Retinal pigment epithelial cell (primary cell): ENCODE results near the gene HAGHL.

ENCODE experiments used
- DNase-seq: peaks from one replicate; pipeline ENCODE4 v3.0.0-alpha.2; 2010; ENCODE audit warnings: low read depth
- H3K4me3 ChIP-seq: 2 replicates; pipeline ENCODE4 v1.5.1; 2011; ENCODE audit warnings: mild to moderate bottlenecking, low read length, control low read depth, moderate library complexity
- TF ChIP-seq, protein P1 (sequence below): conservative IDR thresholded peaks from 2 replicates; pipeline ENCODE4 v1.5.1; 2011; ENCODE audit warnings: low read depth, low read length, control low read depth, inconsistent platforms

The HAGHL gene

DNA sequence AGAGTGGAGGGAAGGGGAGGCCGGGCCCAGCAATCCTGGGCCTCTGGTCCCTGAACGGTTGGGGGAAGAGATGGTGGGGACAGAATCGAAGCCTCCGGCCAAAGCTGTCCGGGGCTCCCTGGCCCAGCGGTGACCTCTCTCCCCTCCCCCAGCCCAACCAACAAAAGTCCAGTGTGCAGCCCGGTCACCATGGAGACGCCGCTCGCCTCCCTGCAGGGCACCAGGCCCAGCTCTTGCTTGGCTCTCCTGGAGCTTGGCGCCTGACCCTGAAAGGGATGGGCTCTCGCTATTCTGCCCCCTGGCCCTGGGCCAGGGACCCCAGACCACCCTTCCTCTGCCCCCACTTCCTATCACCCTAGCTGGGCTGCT is 10.7 kb upstream of the HAGHL start:
- no peak for DNase-seq
- TF ChIP-seq, protein P1, sequence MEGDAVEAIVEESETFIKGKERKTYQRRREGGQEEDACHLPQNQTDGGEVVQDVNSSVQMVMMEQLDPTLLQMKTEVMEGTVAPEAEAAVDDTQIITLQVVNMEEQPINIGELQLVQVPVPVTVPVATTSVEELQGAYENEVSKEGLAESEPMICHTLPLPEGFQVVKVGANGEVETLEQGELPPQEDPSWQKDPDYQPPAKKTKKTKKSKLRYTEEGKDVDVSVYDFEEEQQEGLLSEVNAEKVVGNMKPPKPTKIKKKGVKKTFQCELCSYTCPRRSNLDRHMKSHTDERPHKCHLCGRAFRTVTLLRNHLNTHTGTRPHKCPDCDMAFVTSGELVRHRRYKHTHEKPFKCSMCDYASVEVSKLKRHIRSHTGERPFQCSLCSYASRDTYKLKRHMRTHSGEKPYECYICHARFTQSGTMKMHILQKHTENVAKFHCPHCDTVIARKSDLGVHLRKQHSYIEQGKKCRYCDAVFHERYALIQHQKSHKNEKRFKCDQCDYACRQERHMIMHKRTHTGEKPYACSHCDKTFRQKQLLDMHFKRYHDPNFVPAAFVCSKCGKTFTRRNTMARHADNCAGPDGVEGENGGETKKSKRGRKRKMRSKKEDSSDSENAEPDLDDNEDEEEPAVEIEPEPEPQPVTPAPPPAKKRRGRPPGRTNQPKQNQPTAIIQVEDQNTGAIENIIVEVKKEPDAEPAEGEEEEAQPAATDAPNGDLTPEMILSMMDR, result peak; percentile 1
- peak overlapping the region; percentile 57 for H3K4me3 ChIP-seq

DNA sequence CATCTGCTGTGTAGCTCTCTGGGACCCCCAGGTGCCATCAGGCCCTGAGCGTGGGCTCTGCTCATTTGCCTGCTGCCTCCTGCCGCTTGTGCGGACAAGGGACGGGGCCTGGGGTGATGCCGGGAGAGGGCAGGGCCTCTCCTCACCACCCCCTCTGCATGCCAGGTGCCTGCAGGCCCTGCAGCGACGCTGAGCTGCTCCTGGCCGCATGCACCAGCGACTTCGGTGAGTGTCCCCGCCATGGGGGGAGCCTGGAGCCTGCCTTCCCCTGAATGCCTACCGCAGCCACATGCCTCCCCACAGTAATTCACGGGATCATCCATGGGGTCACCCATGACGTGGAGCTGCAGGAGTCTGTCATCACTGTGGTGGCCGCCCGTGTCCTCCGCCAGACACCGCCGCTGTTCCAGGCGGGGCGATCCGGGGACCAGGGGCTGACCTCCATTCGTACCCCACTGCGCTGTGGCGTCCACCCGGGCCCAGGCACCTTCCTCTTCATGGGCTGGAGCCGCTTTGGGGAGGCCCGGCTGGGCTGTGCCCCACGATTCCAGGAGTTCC is 10.1 kb upstream of the HAGHL start:
- TF ChIP-seq, protein P1, result no peak
- DNase-seq, result no peak
- H3K4me3 ChIP-seq, result peak overlapping the region; percentile 57

DNA sequence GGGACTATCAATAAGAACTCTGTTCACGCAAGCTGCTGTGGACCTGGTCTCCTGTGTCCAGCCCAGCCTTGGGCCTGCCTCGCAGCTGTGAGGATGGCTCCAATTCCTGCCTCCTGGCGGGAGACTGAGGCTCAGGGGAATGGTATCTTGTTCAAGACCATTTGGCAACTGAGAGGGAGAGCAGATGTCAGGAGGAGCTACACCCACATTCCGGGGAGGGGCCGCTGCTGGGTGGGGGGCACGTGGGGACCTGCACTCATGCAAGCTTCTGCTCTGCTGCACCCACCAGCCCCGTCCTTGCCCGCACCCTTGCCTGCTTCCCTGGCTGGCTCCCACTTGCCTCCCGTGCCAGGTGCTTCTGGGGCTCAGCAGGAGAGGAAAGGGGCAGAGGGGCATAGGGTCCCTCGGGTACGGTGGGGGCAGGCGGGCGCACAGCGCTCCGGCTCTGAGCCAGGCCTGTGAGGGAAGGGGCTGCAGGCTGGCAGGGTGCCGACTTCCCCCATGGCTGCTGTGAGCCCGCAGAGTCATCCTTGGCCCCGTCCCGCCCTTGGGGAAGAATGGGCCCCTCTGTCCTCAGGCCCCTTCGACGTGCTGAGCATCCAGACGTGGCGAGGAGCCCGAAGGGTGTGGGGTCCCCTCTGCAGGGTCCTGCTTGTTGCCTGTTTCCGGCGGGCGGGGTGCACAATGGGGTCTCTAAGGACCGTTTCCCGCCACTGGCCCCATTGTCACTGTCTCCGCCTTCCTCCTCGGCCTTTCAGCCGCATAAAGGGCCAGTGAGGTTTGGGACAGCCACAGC is 9.3 kb upstream of the HAGHL start:
- H3K4me3 ChIP-seq, result no peak overlapping the region
- TF ChIP-seq, protein P1, result no peak
- no peak for DNase-seq

DNA sequence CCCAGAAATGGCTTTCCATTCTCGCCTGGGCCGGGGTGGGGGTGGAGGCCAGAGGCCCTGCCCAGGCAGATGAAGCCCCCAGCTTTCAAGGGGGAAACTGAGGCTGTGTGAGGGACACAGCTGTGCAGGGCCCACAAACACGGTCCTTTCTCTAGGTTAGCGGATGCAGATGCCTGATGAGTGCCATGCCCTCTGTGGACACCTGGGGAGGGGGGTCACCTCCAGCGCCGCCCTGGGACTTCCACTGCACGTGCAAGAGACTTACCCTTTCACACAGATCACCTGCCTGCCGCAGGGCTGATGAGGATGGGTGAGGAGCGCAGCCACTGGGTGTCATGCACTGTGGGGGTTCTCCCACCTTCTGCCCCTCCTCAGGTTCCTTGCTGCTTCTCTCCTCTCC is 8.5 kb upstream of the HAGHL start:
- no peak for DNase-seq
- TF ChIP-seq, protein P1, result no peak
- H3K4me3 ChIP-seq, result no peak overlapping the region

DNA sequence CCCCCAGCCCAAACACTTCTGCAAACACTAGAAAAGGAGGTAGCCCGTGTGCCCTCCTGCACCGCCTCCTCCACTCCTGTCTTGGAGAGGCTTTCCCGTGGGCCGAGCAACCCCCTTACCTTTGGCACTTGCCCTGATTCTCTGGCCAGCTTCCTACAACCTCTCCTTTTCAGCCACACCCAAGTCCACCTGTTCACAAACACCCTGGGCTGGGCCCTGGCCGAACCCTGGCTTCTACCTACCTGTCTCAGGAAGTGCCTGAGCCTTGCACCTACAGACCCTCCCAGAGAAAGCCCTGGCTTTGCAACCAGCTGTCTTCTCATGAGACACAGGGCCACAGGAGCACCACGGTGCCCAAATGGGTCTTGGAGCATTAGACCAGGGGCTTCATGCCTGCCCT is 8.0 kb upstream of the HAGHL start:
- TF ChIP-seq, protein P1, result no peak
- H3K4me3 ChIP-seq, result no peak overlapping the region
- DNase-seq, result no peak

DNA sequence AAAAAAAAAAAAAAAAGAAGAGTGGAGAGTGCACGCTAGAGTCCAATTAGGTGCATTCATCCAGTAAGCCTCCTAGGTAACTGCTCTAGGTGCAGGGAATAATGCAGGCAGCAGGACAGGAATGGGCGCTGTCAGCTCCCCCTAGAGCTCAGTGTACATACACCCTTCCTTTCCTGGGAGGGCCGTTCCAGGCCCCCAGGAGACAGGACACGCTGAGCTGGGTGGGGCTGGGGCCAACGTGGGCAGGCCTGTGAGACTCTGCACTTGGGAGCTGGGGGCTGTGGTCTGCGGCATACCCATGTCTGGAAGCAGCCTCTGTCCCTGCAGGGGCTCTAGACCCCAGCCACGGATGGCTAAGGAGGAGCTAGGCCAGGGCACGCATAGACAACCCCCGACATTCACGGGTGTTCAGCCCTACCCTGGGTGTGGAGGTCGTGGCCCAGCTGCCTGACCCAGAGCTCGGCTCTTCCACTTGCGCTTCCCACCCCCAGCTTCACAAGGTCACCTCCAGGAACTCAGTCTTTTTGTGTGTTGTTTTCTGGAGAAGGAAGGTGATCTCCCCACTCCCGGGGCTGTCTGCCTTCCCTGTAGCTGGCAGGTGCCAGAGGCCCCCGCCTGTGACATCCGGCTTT is 7.0 kb upstream of the HAGHL start:
- TF ChIP-seq, protein P1, result peak; percentile 42
- H3K4me3 ChIP-seq, result peak overlapping the region; percentile 67
- DNase-seq, result no peak

DNA sequence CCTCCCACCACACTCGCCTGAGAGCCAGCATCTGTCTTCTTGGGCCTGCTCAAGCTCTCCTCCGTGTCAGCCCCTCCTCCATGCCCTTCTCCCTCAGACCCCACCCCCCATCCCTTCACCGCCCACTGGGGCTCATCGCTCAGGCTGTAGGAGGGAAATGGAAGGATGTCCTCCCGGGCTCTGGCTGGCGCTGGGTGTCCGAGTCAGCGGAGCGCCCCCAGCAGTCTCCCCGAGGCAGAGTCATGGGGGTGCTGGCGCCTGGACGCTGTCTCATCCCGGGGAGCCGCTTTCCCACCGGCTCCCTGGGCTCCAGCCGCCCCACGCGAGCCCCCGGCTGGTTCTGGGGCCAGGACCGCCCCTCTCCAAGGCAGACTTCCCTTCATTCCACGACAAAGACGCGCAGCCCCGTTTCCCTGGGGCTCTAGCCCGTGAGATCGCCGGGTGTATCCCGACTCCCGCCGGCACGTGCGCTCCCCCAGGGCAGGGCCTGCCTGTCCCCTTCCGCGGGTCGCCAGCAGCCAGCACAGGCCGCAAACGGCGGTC is 6.4 kb upstream of the HAGHL start:
- no peak for DNase-seq
- TF ChIP-seq, protein P1, result peak; percentile 39
- H3K4me3 ChIP-seq, result peak overlapping the region; percentile 67
